Hepatocyte (in vitro differentiated cells): ENCODE measurements around the gene MYL2.

Experiments used
- CTCF ChIP-seq: fragments of 200-600 bp; sonication (generic); IDR thresholded peaks from 2 replicates; pipeline ENCODE4 v1.5.1; 2016; ENCODE audit warnings: antibody characterized with exemption, mild to moderate bottlenecking; ENCODE audit not compliant: poor library complexity
- EZH2 ChIP-seq: fragments of 200-600 bp; sonication (generic); IDR thresholded peaks from 2 replicates; pipeline ENCODE4 v1.6.1; 2016; ENCODE audit warnings: antibody characterized with exemption, mild to moderate bottlenecking, borderline replicate concordance
- EZH2phosphoT487 ChIP-seq: fragments of 200-600 bp; sonication (generic); IDR thresholded peaks from one replicate; pipeline ENCODE4 v1.6.1; 2018; ENCODE audit warnings: antibody characterized with exemption, mild to moderate bottlenecking, low read depth, moderate library complexity; ENCODE audit not compliant: unreplicated experiment, severe bottlenecking

GRCh38 chr12:110935588-110935987 lies 15.2 kb upstream of the MYL2 start:
- TF ChIP-seq EZH2 (no peak), CTCF (no peak), EZH2phosphoT487 (no peak)
